Panc1 (cell line): ENCODE results near the gene GRID2IP. TPM values are rescaled to one million over a fixed set of nuclear protein-coding genes. Genes with fewer than 3 reads are reported as not detected.

ENCODE experiments used
- ATAC-seq: fragments of 200-7000 bp; cut with Tn5 transposase; 2 replicates; pipeline ENCODE4 v1.9.1; 2020; ENCODE audit warnings: mild to moderate bottlenecking, moderate library complexity
- BruUV-seq: library from RNA; stranded (reverse); fragments of 400-500 nt; replicated peaks from 2 replicates; lab custom pipeline; 2021; lab: Mats Ljungman, UMichigan
- CTCF ChIA-PET: fragments of 300-600 bp; sonication (Branson Sonifier 250); formaldehyde crosslinking; loops from one replicate; lab custom pipeline; 2022; ENCODE audit warnings: antibody characterized with exemption; lab: Charles Lee
- POLR2A ChIA-PET: fragments of 300-600 bp; sonication (Branson Sonifier 250); formaldehyde crosslinking; loops from one replicate; lab custom pipeline; 2022; ENCODE audit warnings: antibody characterized with exemption; lab: Charles Lee
- DNase-seq: peaks from one replicate; pipeline ENCODE4 v3.0.0-alpha.2; 2010; ENCODE audit warnings: low read depth, low spot score
- H3K27ac ChIP-seq: 2 replicates; pipeline ENCODE4 v1.5.1; 2011; ENCODE audit warnings: mild to moderate bottlenecking, low read length, inconsistent platforms
- H3K27me3 ChIP-seq: fragments of 200-500 bp; sonication (Bioruptor generic); 2 replicates; pipeline ENCODE4 v1.6.0; 2014; ENCODE audit warnings: low read length, inconsistent platforms; ENCODE audit not compliant: control insufficient read depth, insufficient read depth
- H3K36me3 ChIP-seq: fragments of 200-500 bp; sonication (Bioruptor generic); 2 replicates; pipeline ENCODE4 v1.5.1; 2014; ENCODE audit warnings: inconsistent platforms, mild to moderate bottlenecking, low read length, moderate library complexity; ENCODE audit not compliant: control insufficient read depth, insufficient read depth
- H3K4me1 ChIP-seq: 2 replicates; pipeline ENCODE4 v1.5.1; 2011; ENCODE audit warnings: inconsistent platforms, mild to moderate bottlenecking, low read length, moderate library complexity; ENCODE audit not compliant: control insufficient read depth, insufficient read depth
- H3K4me3 ChIP-seq, 2 experiments: 2 replicates each; pipeline ENCODE4 v1.5.1; 2011 to 2012; ENCODE audit warnings: low read depth in 2 of 2, low read length in 2 of 2, mild to moderate bottlenecking in 2 of 2, inconsistent platforms in 1 of 2, moderate library complexity in 1 of 2
- H3K9me3 ChIP-seq: fragments of 200-500 bp; sonication (Bioruptor generic); 2 replicates; pipeline ENCODE4 v1.5.1; 2014; ENCODE audit warnings: low read depth, mild to moderate bottlenecking, inconsistent platforms, low read length, moderate library complexity; ENCODE audit not compliant: control insufficient read depth, insufficient read depth
- POLR2AphosphoS5 ChIP-seq: IDR thresholded peaks from 2 replicates; pipeline ENCODE4 v1.6.1; 2012; ENCODE audit warnings: mild to moderate bottlenecking, low read depth, low read length, moderate library complexity
- REST ChIP-seq, 2 experiments: IDR thresholded peaks; 2 replicates each; pipeline ENCODE4 v1.6.1; 2011 to 2012; ENCODE audit warnings: low read depth in 2 of 2, control low read depth in 1 of 2, low read length in 1 of 2, mild to moderate bottlenecking in 1 of 2, moderate library complexity in 1 of 2; ENCODE audit not compliant: insufficient read depth in 1 of 2
- SIN3A ChIP-seq: IDR thresholded peaks from 2 replicates; pipeline ENCODE4 v1.6.1; 2012; ENCODE audit warnings: low read depth, mild to moderate bottlenecking, low read length, moderate library complexity, borderline replicate concordance; ENCODE audit not compliant: insufficient read depth
- TCF7L2 ChIP-seq: IDR thresholded peaks from 2 replicates; pipeline ENCODE4 v1.6.1; 2011; ENCODE audit warnings: mild to moderate bottlenecking, low read depth, low read length, inconsistent platforms
- in situ Hi-C: cut with HindIII; loops from 2 replicates; pipeline ENCODE4 v1.10.0; 2016; ENCODE audit warnings: low sequenced_read_pairs, low pct_unique_long_range_greater_than_20kb
- intact Hi-C: fragments of 100-400 bp; cut with micrococcal nuclease; formaldehyde crosslinking; loops from one replicate; pipeline ENCODE4 v1.10.0; 2022; ENCODE audit not compliant: unreplicated experiment
- total RNA-seq: library from RNA; stranded (reverse); gene quantifications from one replicate; pipeline ENCODE4 v1.2.1, GENCODE V29; 2021; ENCODE audit not compliant: unreplicated experiment
- TF ChIP-seq, protein P1 (sequence below): fragments of 450-650 bp; IDR thresholded peaks from 2 replicates; pipeline ENCODE4 v1.5.1; 2017; ENCODE audit warnings: mild to moderate bottlenecking

GRID2IP gene
- total RNA-seq, 1 experiment from 2014 or later = 0.13 TPM

DNA sequence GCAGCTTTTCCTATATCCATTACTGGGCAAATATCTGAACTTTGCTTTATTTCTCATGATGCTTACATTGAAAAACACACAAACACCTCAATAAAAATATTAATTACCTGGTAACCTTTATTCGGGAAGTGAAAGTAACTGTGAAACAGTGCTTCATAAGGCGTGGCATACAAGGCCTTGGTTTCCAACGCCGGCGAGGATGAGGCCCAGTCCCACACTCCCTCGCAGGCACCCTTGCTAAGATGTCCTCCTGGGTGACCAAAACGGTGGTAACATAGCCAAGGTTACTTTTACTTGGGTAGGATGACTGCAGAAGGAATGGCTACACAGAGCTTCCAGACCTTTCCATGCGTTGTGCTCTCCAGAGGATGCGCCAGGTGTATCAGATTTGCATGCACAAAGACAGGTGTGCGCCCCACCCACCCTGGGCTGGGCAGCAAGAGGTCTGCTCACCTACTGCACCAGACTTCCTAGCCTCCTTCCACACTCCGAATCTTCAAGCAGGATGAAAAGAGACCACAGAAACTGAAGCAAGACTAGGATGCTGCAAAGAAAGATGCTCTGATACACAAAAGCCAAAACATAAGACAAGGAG is 90.2 kb downstream of the GRID2IP start:
- Histone ChIP-seq H3K27ac (no peak overlapping the region), H3K27me3 (no peaks in the 10 kb centered on the region), H3K4me3 (no peak overlapping the region), H3K36me3 (peaks cover 21% of the 10 kb centered on the region), H3K9me3 (no peaks in the 10 kb centered on the region), H3K4me1 (no peaks in the 10 kb centered on the region)
- no TSS peak for BruUV-seq
- ChIA-PET POLR2A (no interaction called here), CTCF (no interaction called here)
- no peak for ATAC-seq
- TF ChIP-seq REST (IDR thresholded peaks at IDR 0.05; ENCODE audit: insufficient read depth in 1 of 2, low read depth in 2 of 2, low read length in 1 of 2) (no peak), POLR2AphosphoS5 (no peak), SIN3A (no peak), TCF7L2 (no peak)
- TF ChIP-seq, protein P1, sequence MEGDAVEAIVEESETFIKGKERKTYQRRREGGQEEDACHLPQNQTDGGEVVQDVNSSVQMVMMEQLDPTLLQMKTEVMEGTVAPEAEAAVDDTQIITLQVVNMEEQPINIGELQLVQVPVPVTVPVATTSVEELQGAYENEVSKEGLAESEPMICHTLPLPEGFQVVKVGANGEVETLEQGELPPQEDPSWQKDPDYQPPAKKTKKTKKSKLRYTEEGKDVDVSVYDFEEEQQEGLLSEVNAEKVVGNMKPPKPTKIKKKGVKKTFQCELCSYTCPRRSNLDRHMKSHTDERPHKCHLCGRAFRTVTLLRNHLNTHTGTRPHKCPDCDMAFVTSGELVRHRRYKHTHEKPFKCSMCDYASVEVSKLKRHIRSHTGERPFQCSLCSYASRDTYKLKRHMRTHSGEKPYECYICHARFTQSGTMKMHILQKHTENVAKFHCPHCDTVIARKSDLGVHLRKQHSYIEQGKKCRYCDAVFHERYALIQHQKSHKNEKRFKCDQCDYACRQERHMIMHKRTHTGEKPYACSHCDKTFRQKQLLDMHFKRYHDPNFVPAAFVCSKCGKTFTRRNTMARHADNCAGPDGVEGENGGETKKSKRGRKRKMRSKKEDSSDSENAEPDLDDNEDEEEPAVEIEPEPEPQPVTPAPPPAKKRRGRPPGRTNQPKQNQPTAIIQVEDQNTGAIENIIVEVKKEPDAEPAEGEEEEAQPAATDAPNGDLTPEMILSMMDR = no peak
- intact Hi-C loops = no loop called here
- in situ Hi-C loops = no loop called here
- no peak for DNase-seq

DNA sequence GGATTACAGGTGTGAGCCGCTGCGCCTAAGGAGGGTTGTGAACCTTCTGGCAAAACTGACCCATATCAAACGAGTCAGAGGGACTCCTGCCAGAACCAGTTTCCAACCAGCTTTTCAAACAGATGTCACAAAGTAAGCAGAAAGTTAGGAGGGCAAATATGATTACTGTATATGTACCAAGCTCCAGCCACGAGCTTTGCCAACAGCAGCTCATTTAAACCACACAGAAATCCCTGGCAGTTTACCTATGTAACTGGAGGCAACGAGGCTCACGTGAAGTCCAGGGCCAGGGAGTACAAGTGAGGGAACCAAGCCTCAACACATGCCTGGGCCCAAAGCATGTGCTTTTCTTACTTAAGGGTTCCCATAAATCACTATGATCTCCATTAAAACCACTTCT is 91.0 kb downstream of the GRID2IP start:
- no TSS peak for BruUV-seq

More for the DNA sequence above, 91.0 kb downstream of the GRID2IP start:
- H3K9me3 ChIP-seq = no peaks in the 10 kb centered on the region
- in situ Hi-C loops = no loop called here
- H3K27me3 ChIP-seq = no peaks in the 10 kb centered on the region
- TF ChIP-seq REST (IDR thresholded peaks at IDR 0.05; ENCODE audit: insufficient read depth in 1 of 2, low read depth in 2 of 2, low read length in 1 of 2) = no peak
- TF ChIP-seq POLR2AphosphoS5 = no peak
- no peak for TF ChIP-seq TCF7L2
- no peak for TF ChIP-seq SIN3A
- TF ChIP-seq, protein P1 = no peak
- ChIA-PET POLR2A (no interaction called here), CTCF (no interaction called here)
- no peak overlapping the region for H3K4me3 ChIP-seq
- peaks cover 17% of the 10 kb centered on the region for H3K36me3 ChIP-seq
- DNase-seq (no peak), ATAC-seq (peak; percentile 15; the same call in 1 of the 2 replicates)
- no peaks in the 10 kb centered on the region for H3K4me1 ChIP-seq
- intact Hi-C loops = no loop called here
- H3K27ac ChIP-seq = no peak overlapping the region
